ENCODE results near the gene RETNLB.

Gene RETNLB

GRCh38 chr3:108757404-108757982 lies at the start of gene RETNLB:
Gene RETNLB (minus strand): TSS chr3:108757410. CDS start chr3:108757185, 225 bp downstream.
- no peaks in the 10 kb centered on the region for H3K27me3 ChIP-seq (ENCODE audit: low read length)
- no peak within 1 kb of the TSS for H3K4me2 ChIP-seq (ENCODE audit: low read depth, low read length, poor library complexity, severe bottlenecking)
- no peak within 1 kb of the TSS for H3K9ac ChIP-seq (ENCODE audit: low read length)
- no peaks in the 10 kb centered on the region for H3K9me2 ChIP-seq (replicated peaks; ENCODE audit: insufficient read depth, low read length)
- H3K36me3 ChIP-seq (ENCODE audit: low read length): no peaks in the 10 kb centered on the region
- no peaks in the 10 kb centered on the region for H3K9me3 ChIP-seq (ENCODE audit: insufficient read depth, low read length)
- no peak within 1 kb of the TSS for H2AFZ ChIP-seq (ENCODE audit: low read depth, low read length, severe bottlenecking)
- no peak within 1 kb of the TSS for H3K4me3 ChIP-seq (ENCODE audit: insufficient read depth, low read length, poor library complexity, severe bottlenecking)
- TF ChIP-seq, protein P1, sequence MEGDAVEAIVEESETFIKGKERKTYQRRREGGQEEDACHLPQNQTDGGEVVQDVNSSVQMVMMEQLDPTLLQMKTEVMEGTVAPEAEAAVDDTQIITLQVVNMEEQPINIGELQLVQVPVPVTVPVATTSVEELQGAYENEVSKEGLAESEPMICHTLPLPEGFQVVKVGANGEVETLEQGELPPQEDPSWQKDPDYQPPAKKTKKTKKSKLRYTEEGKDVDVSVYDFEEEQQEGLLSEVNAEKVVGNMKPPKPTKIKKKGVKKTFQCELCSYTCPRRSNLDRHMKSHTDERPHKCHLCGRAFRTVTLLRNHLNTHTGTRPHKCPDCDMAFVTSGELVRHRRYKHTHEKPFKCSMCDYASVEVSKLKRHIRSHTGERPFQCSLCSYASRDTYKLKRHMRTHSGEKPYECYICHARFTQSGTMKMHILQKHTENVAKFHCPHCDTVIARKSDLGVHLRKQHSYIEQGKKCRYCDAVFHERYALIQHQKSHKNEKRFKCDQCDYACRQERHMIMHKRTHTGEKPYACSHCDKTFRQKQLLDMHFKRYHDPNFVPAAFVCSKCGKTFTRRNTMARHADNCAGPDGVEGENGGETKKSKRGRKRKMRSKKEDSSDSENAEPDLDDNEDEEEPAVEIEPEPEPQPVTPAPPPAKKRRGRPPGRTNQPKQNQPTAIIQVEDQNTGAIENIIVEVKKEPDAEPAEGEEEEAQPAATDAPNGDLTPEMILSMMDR (IDR thresholded peaks at IDR 0.05; ENCODE audit: insufficient read depth, low read length, poor library complexity, severe bottlenecking): no peak
- TF ChIP-seq EZH2phosphoT487 (conservative IDR thresholded peaks at IDR 0.05; ENCODE audit: low read length): no peak
- H3K27ac ChIP-seq (ENCODE audit: low read depth, low read length): no peak within 1 kb of the TSS
- no peaks in the 10 kb centered on the region for H3F3A ChIP-seq (ENCODE audit: insufficient read depth)
- H4K20me1 ChIP-seq (ENCODE audit: low read depth, low read length): no peaks in the 10 kb centered on the region
- H3K79me2 ChIP-seq (ENCODE audit: insufficient read depth, low read length): no peaks in the 10 kb centered on the region

DNA sequence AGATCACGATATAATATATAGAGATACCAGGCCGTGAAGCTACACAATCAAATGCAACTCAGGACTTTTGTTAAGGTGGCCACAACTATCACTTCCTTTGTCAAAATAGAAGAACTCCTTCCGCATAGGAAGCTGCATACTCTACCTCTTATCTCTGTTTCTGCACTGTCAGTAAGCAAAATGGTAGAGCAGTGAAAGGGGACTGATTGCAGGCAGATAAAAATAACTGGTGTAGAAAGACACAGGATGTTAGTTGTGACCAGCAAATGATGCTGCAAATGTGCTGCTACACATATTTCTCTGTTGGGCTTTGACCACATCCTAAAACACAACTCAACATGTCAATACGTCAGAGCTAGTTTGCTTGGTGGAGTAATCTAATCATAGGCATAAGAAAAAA lies 49.1 kb upstream of the RETNLB start:
- no peaks in the 10 kb centered on the region for H3K79me2 ChIP-seq (ENCODE audit: insufficient read depth, low read length)
- no peak overlapping the region for H3K9ac ChIP-seq (ENCODE audit: low read length)
- H3K9me2 ChIP-seq (replicated peaks; ENCODE audit: insufficient read depth, low read length): no peaks in the 10 kb centered on the region; the same call in 1 of the 2 replicates
- no peaks in the 10 kb centered on the region for H4K20me1 ChIP-seq (ENCODE audit: low read depth, low read length)
- H3K27ac ChIP-seq (ENCODE audit: low read depth, low read length): no peak overlapping the region
- H3K4me3 ChIP-seq (ENCODE audit: insufficient read depth, low read length, poor library complexity, severe bottlenecking): no peak overlapping the region
- H3F3A ChIP-seq (ENCODE audit: insufficient read depth): no peaks in the 10 kb centered on the region
- no peak overlapping the region for H3K4me2 ChIP-seq (ENCODE audit: low read depth, low read length, poor library complexity, severe bottlenecking)
- no peak overlapping the region for H2AFZ ChIP-seq (ENCODE audit: low read depth, low read length, severe bottlenecking)
- H3K36me3 ChIP-seq (ENCODE audit: low read length): no peaks in the 10 kb centered on the region
- no peaks in the 10 kb centered on the region for H3K27me3 ChIP-seq (ENCODE audit: low read length)
- no peaks in the 10 kb centered on the region for H3K9me3 ChIP-seq (ENCODE audit: insufficient read depth, low read length)
- TF ChIP-seq, protein P1 (IDR thresholded peaks at IDR 0.05; ENCODE audit: insufficient read depth, low read length, poor library complexity, severe bottlenecking): no peak
- no peak for TF ChIP-seq EZH2phosphoT487 (conservative IDR thresholded peaks at IDR 0.05; ENCODE audit: low read length)

- no peaks in the 10 kb centered on the region for H3F3A ChIP-seq (ENCODE audit: insufficient read depth)
- no peak overlapping the region for H3K27ac ChIP-seq (ENCODE audit: low read depth, low read length)
- H3K9me2 ChIP-seq (replicated peaks; ENCODE audit: insufficient read depth, low read length): no peaks in the 10 kb centered on the region; the same call in 1 of the 2 replicates
- H3K27me3 ChIP-seq (ENCODE audit: low read length): no peaks in the 10 kb centered on the region
- TF ChIP-seq, protein P1 (IDR thresholded peaks at IDR 0.05; ENCODE audit: insufficient read depth, low read length, poor library complexity, severe bottlenecking): no peak
- no peak for TF ChIP-seq EZH2phosphoT487 (conservative IDR thresholded peaks at IDR 0.05; ENCODE audit: low read length)
- H3K4me3 ChIP-seq (ENCODE audit: insufficient read depth, low read length, poor library complexity, severe bottlenecking): no peak overlapping the region
- H4K20me1 ChIP-seq (ENCODE audit: low read depth, low read length): no peaks in the 10 kb centered on the region
- H3K79me2 ChIP-seq (ENCODE audit: insufficient read depth, low read length): no peaks in the 10 kb centered on the region
- H3K36me3 ChIP-seq (ENCODE audit: low read length): no peaks in the 10 kb centered on the region
- H3K9ac ChIP-seq (ENCODE audit: low read length): no peak overlapping the region
- no peaks in the 10 kb centered on the region for H3K9me3 ChIP-seq (ENCODE audit: insufficient read depth, low read length)
- H2AFZ ChIP-seq (ENCODE audit: low read depth, low read length, severe bottlenecking): no peak overlapping the region
- H3K4me2 ChIP-seq (ENCODE audit: low read depth, low read length, poor library complexity, severe bottlenecking): no peak overlapping the region
Observed at GRCh38 chr3:108804966-108805365, 47.8 kb upstream of the RETNLB start.
